IMR-90 (cell line): ENCODE data around the gene OPHN1. TPM values are rescaled to one million over a fixed set of nuclear protein-coding genes. Genes with fewer than 3 reads are reported as not detected.

Experiments used
- ATAC-seq: fragments of 200-7000 bp; cut with Tn5 transposase; 2 replicates; pipeline ENCODE4 v1.9.1; 2020; ENCODE audit warnings: low read depth, mild to moderate bottlenecking, moderate library complexity
- BruUV-seq: library from RNA; stranded (reverse); fragments of 400-500 nt; replicated peaks from 2 replicates; lab custom pipeline; 2021; lab: Mats Ljungman, UMichigan
- CTCF ChIA-PET: fragments of 300-600 bp; formaldehyde crosslinking; extraction: SDS; loops from one replicate; lab custom pipeline; 2021; ENCODE audit warnings: antibody characterized with exemption; lab: Yijun Ruan, JAX
- POLR2A ChIA-PET: fragments of 300-600 bp; sonication (Branson Sonifier 250); formaldehyde crosslinking; loops from one replicate; lab custom pipeline; 2022; ENCODE audit warnings: antibody characterized with exemption; ENCODE audit not compliant: unreplicated experiment; lab: Charles Lee
- DNase-seq: peaks from one replicate; pipeline ENCODE4 v3.0.0; 2013
- H2AFZ ChIP-seq: replicated peaks from 2 replicates; pipeline ENCODE3; 2013; ENCODE audit warnings: low read length, mild to moderate bottlenecking; ENCODE audit not compliant: poor library complexity
- H2AK5ac ChIP-seq: 2 replicates; pipeline ENCODE4 v1.6.1; 2013; ENCODE audit warnings: low read depth, low read length, inconsistent platforms
- H2AK9ac ChIP-seq: replicated peaks from 2 replicates; pipeline ENCODE3; 2013; ENCODE audit warnings: mild to moderate bottlenecking, low read depth, low read length, moderate library complexity; ENCODE audit not compliant: poor library complexity
- H2BK120ac ChIP-seq: 2 replicates; pipeline ENCODE4 v1.6.1; 2013; ENCODE audit warnings: low read depth, low read length, inconsistent platforms
- H2BK15ac ChIP-seq: 3 replicates; pipeline ENCODE4 v1.6.1; 2013; ENCODE audit warnings: low read depth, low read length, inconsistent platforms
- H2BK20ac ChIP-seq: 2 replicates; pipeline ENCODE4 v1.6.1; 2013; ENCODE audit warnings: low read depth, mild to moderate bottlenecking, inconsistent platforms, low read length, moderate library complexity
- H2BK5ac ChIP-seq: 2 replicates; pipeline ENCODE4 v1.6.1; 2013; ENCODE audit warnings: mild to moderate bottlenecking, low read depth, low read length, inconsistent platforms; ENCODE audit not compliant: poor library complexity, severe bottlenecking
- H3K14ac ChIP-seq: replicated peaks from 2 replicates; pipeline ENCODE4 v1.6.1; 2013; ENCODE audit warnings: low read depth, low read length, inconsistent platforms
- H3K18ac ChIP-seq: 2 replicates; pipeline ENCODE4 v1.6.1; 2013; ENCODE audit warnings: low read depth, low read length, control low read depth
- H3K23ac ChIP-seq: 2 replicates; pipeline ENCODE4 v1.6.1; 2013; ENCODE audit warnings: low read depth, low read length, inconsistent platforms
- H3K27ac ChIP-seq: 2 replicates; pipeline ENCODE4 v1.5.1; 2013; ENCODE audit warnings: mild to moderate bottlenecking, control low read depth, low read length; ENCODE audit not compliant: insufficient read depth
- H3K27me3 ChIP-seq: 2 replicates; pipeline ENCODE4 v1.6.1; 2013; ENCODE audit warnings: low read length; ENCODE audit not compliant: control insufficient read depth, insufficient read depth
- H3K36me3 ChIP-seq: 2 replicates; pipeline ENCODE4 v1.6.1; 2013; ENCODE audit warnings: low read length, mixed read lengths; ENCODE audit not compliant: control insufficient read depth, insufficient read depth
- H3K4ac ChIP-seq: 2 replicates; pipeline ENCODE4 v1.6.1; 2013; ENCODE audit warnings: low read depth, low read length, inconsistent platforms
- H3K4me1 ChIP-seq: 2 replicates; pipeline ENCODE4 v1.6.1; 2013; ENCODE audit warnings: low read length, mixed read lengths; ENCODE audit not compliant: control insufficient read depth, insufficient read depth
- H3K4me2 ChIP-seq: 2 replicates; pipeline ENCODE4 v1.6.1; 2013; ENCODE audit warnings: low read depth, mild to moderate bottlenecking, control low read depth, low read length, moderate library complexity
- H3K4me3 ChIP-seq: 2 replicates; pipeline ENCODE4 v1.5.1; 2013; ENCODE audit warnings: low read depth, mild to moderate bottlenecking, control low read depth, low read length, moderate library complexity; ENCODE audit not compliant: insufficient read depth
- H3K56ac ChIP-seq: 2 replicates; pipeline ENCODE4 v1.6.1; 2013; ENCODE audit warnings: low read length, inconsistent platforms; ENCODE audit not compliant: insufficient read depth; ENCODE audit errors: extremely low read depth
- H3K79me1 ChIP-seq, 2 experiments: 2 replicates each; pipeline ENCODE4 v1.6.1; 2013; ENCODE audit warnings: low read length in 2 of 2, inconsistent platforms in 1 of 2, low read depth in 1 of 2
- H3K9ac ChIP-seq: 2 replicates; pipeline ENCODE4 v1.6.1; 2013; ENCODE audit warnings: low read depth, low read length, control low read depth
- H3K9me1 ChIP-seq: 2 replicates; pipeline ENCODE4 v1.6.1; 2013; ENCODE audit warnings: low read length, inconsistent platforms; ENCODE audit not compliant: insufficient read depth
- H3K9me3 ChIP-seq: 2 replicates; pipeline ENCODE4 v1.6.1; 2013; ENCODE audit warnings: low read length; ENCODE audit not compliant: control insufficient read depth, insufficient read depth
- H4K20me1 ChIP-seq: 2 replicates; pipeline ENCODE4 v1.6.1; 2013; ENCODE audit warnings: low read length, inconsistent platforms; ENCODE audit not compliant: insufficient read depth
- H4K5ac ChIP-seq: 2 replicates; pipeline ENCODE4 v1.6.1; 2013; ENCODE audit warnings: mild to moderate bottlenecking, low read depth, low read length, control low read depth
- H4K8ac ChIP-seq, 2 experiments: 2 replicates each; pipeline ENCODE4 v1.6.1; 2013; ENCODE audit warnings: low read depth in 2 of 2, low read length in 2 of 2, control low read depth in 1 of 2, inconsistent platforms in 1 of 2
- H4K91ac ChIP-seq: 2 replicates; pipeline ENCODE4 v1.6.1; 2013; ENCODE audit warnings: low read depth, low read length, inconsistent platforms; ENCODE audit not compliant: insufficient read depth
- BHLHE40 ChIP-seq: fragments of 150-350 bp; IDR thresholded peaks from 2 replicates; pipeline ENCODE4 v1.6.1; 2016; ENCODE audit warnings: mild to moderate bottlenecking, low read depth, low read length
- CEBPB ChIP-seq: IDR thresholded peaks from 2 replicates; pipeline ENCODE4 v1.6.1; 2012; ENCODE audit warnings: low read depth, low read length, improper control_type of control experiment
- CHD1 ChIP-seq: IDR thresholded peaks from 2 replicates; pipeline ENCODE4 v1.6.1; 2012; ENCODE audit warnings: low read depth, low read length, improper control_type of control experiment
- CTCF ChIP-seq: conservative IDR thresholded peaks from 2 replicates; pipeline ENCODE4 v1.5.1; 2012; ENCODE audit warnings: mild to moderate bottlenecking, low read depth, low read length, improper control_type of control experiment
- FOS ChIP-seq: fragments of 150-350 bp; IDR thresholded peaks from 2 replicates; pipeline ENCODE4 v1.6.1; 2016; ENCODE audit warnings: low read depth, low read length
- MAFK ChIP-seq: IDR thresholded peaks from 2 replicates; pipeline ENCODE4 v1.6.1; 2012; ENCODE audit warnings: low read depth, low read length, improper control_type of control experiment
- MAZ ChIP-seq: IDR thresholded peaks from 2 replicates; pipeline ENCODE4 v1.6.1; 2012; ENCODE audit warnings: low read depth, mild to moderate bottlenecking, low read length, improper control_type of control experiment, moderate library complexity, borderline replicate concordance
- MXI1 ChIP-seq: IDR thresholded peaks from 2 replicates; pipeline ENCODE4 v1.6.1; 2012; ENCODE audit warnings: low read depth, mild to moderate bottlenecking, low read length, moderate library complexity, borderline replicate concordance
- NFE2L2 ChIP-seq: fragments of 150-350 bp; IDR thresholded peaks from 2 replicates; pipeline ENCODE4 v1.6.1; 2016; ENCODE audit warnings: low read depth, mild to moderate bottlenecking, low read length
- POLR2A ChIP-seq: IDR thresholded peaks from 2 replicates; pipeline ENCODE4 v1.6.1; 2012; ENCODE audit warnings: mild to moderate bottlenecking, low read depth, low read length
- RAD21 ChIP-seq: IDR thresholded peaks from 2 replicates; pipeline ENCODE4 v1.6.1; 2012; ENCODE audit warnings: low read length, improper control_type of control experiment
- RCOR1 ChIP-seq: IDR thresholded peaks from 2 replicates; pipeline ENCODE4 v1.6.1; 2012; ENCODE audit warnings: mild to moderate bottlenecking, low read length, improper control_type of control experiment; ENCODE audit not compliant: insufficient replicate concordance
- RFX5 ChIP-seq: IDR thresholded peaks from 2 replicates; pipeline ENCODE4 v1.8.0; 2012; ENCODE audit warnings: low read depth, mild to moderate bottlenecking, low read length, moderate library complexity
- SMC3 ChIP-seq: fragments of 150-350 bp; IDR thresholded peaks from 2 replicates; pipeline ENCODE4 v1.6.1; 2016; ENCODE audit warnings: low read depth, mild to moderate bottlenecking, antibody characterized with exemption, low read length, moderate library complexity
- USF2 ChIP-seq: fragments of 150-350 bp; IDR thresholded peaks from 2 replicates; pipeline ENCODE4 v1.6.1; 2017; ENCODE audit warnings: mild to moderate bottlenecking, antibody characterized with exemption, low read length, low read depth
- WGBS, 2 experiments: methylation state at CpG; one replicate each; pipeline versions ENCODE4 v1.1.5 to v1.1.7; 2013; ENCODE audit warnings: missing lambda C conversion rate in 2 of 2; ENCODE audit not compliant: insufficient read length in 1 of 2; ENCODE audit errors: extremely low coverage in 2 of 2; 5-methylcytosine and 5-hydroxymethylcytosine counted together
- dilution Hi-C: fragments of 300-500 bp; cut with HindIII; formaldehyde crosslinking; loops from one replicate; pipeline ENCODE4 v1.14.3; 2018; ENCODE audit warnings: low sequenced_read_pairs; ENCODE audit not compliant: unreplicated experiment
- in situ Hi-C: fragments of 300-500 bp; cut with MboI; formaldehyde crosslinking; loops from 3 replicates; pipeline ENCODE4 v1.14.3; 2019; ENCODE audit warnings: low sequenced_read_pairs, inconsistent platforms, mixed read lengths
- intact Hi-C: fragments of 100-400 bp; cut with micrococcal nuclease; formaldehyde crosslinking; loops from 2 replicates; pipeline ENCODE4 v1.10.0; 2022
- polyA plus RNA-seq, 3 experiments: library from polyadenylated mRNA; depleted of rRNA; stranded (reverse); fragments of >200 nt; gene quantifications; 2 replicates each; pipeline ENCODE4 v1.2.3, GENCODE V29; 2012; ENCODE audit warnings: low replicate concordance in 1 of 3
- total RNA-seq: library from RNA; depleted of rRNA; stranded (reverse); fragments of >200 nt; gene quantifications from 2 replicates; pipeline ENCODE4 v1.2.3, GENCODE V29; 2012
- TF ChIP-seq, protein P1 (sequence below): fragments of 150-350 bp; IDR thresholded peaks from 2 replicates; pipeline ENCODE4 v1.6.1; 2016; ENCODE audit warnings: low read depth, mild to moderate bottlenecking, low read length, moderate library complexity, borderline replicate concordance

OPHN1 gene
- total and polyA plus RNA-seq, 2 of the 4 experiments (the other 2 are of a cell fraction) = 4.0 to 13.1 TPM

DNA sequence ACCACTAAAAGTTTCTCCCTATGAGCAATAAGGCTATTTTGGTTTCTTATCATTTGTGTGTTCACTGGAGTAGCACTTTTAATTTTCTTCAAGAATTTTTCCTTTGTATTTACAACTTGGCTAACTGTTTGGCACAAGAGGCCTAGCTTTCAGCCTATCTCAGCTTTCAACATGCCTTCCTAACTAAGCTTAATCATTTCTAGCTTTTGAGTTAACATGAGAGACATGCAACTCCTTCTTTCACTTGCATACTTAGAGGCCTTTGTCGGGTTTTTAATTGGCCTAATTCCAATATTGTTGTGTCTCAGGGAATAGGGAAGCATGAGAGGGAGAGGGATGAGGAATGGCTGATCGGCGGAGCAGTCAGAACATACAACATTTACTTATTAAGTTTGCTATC lies 349.8 kb downstream of the OPHN1 start:
- Histone ChIP-seq H2BK120ac (no peak overlapping the region), H3K23ac (no peak overlapping the region), H3K27me3 (no peaks in the 10 kb centered on the region), H4K8ac (no peak overlapping the region), H2AK5ac (no peak overlapping the region), H4K91ac (no peak overlapping the region), H3K9me1 (no peaks in the 10 kb centered on the region), H3K79me1 (no peaks in the 10 kb centered on the region), H2AK9ac (no peak overlapping the region), H3K4me1 (peaks cover 2% of the 10 kb centered on the region; the same call in 1 of the 2 replicates), H4K5ac (no peak overlapping the region), H3K18ac (no peak overlapping the region), H2BK5ac (no peak overlapping the region), H4K20me1 (no peaks in the 10 kb centered on the region), H2BK15ac (no peak overlapping the region), H3K27ac (no peak overlapping the region), H3K4me2 (no peak overlapping the region), H3K56ac (no peak overlapping the region), H3K9ac (no peak overlapping the region), H3K9me3 (no peaks in the 10 kb centered on the region), H3K4me3 (no peak overlapping the region), H3K14ac (no peak overlapping the region), H2BK20ac (no peak overlapping the region), H3K36me3 (no peaks in the 10 kb centered on the region), H2AFZ (no peak overlapping the region), H3K4ac (no peak overlapping the region)
- TF ChIP-seq MXI1 = no peak
- no peak for TF ChIP-seq RFX5
- TF ChIP-seq POLR2A = no peak
- no peak for TF ChIP-seq SMC3
- no peak for TF ChIP-seq BHLHE40
- no peak for TF ChIP-seq MAFK
- no peak for TF ChIP-seq RCOR1
- TF ChIP-seq USF2 = no peak
- no peak for TF ChIP-seq CTCF
- TF ChIP-seq CHD1 = no peak
- no peak for TF ChIP-seq CEBPB
- TF ChIP-seq NFE2L2 = no peak
- no peak for TF ChIP-seq FOS
- TF ChIP-seq MAZ = no peak
- TF ChIP-seq, protein P1, sequence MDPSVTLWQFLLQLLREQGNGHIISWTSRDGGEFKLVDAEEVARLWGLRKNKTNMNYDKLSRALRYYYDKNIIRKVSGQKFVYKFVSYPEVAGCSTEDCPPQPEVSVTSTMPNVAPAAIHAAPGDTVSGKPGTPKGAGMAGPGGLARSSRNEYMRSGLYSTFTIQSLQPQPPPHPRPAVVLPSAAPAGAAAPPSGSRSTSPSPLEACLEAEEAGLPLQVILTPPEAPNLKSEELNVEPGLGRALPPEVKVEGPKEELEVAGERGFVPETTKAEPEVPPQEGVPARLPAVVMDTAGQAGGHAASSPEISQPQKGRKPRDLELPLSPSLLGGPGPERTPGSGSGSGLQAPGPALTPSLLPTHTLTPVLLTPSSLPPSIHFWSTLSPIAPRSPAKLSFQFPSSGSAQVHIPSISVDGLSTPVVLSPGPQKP = no peak
- no peak for TF ChIP-seq RAD21
- no peak for ATAC-seq
- no TSS peak for BruUV-seq
- dilution Hi-C loops = no loop called here
- DNase-seq = peak; percentile 7
- in situ Hi-C loops = no loop called here
- intact Hi-C loops = no loop called here
- ChIA-PET POLR2A (no interaction called here), CTCF (no interaction called here)
- WGBS, 2 experiments = no CpG with 5 or more reads among the region's 3 CpGs
